Suprapubic skin (tissue), 3 donors: ENCODE measurements around the gene FAXDC2.

Source experiments
- CTCF ChIP-seq, 2 donors: fragments of 200-600 bp in 1 of 2; fragments of 450-650 bp in 1 of 2; sonication (generic) in 1 of 2; IDR thresholded peaks; one replicate each; pipeline ENCODE4 v1.5.1; 2016 to 2019; ENCODE audit warnings: antibody characterized with exemption in 2 of 2, mild to moderate bottlenecking in 1 of 2, moderate library complexity in 1 of 2
- EP300 ChIP-seq: sonication (generic); formaldehyde crosslinking; IDR thresholded peaks from one replicate; pipeline ENCODE4 v1.6.1; 2017; ENCODE audit warnings: antibody characterized with exemption
- POLR2A ChIP-seq, 2 donors: fragments of 450-650 bp; IDR thresholded peaks; one replicate each; pipeline ENCODE4 v1.6.1; 2017; ENCODE audit warnings: antibody characterized with exemption in 2 of 2, mild to moderate bottlenecking in 2 of 2, moderate library complexity in 2 of 2

- no peak for TF ChIP-seq POLR2A (IDR thresholded peaks at IDR 0.05)
- no peak for TF ChIP-seq EP300
- TF ChIP-seq CTCF (IDR thresholded peaks at IDR 0.05): no peak
Observed at GRCh38 chr5:154791535-154791934, 58.9 kb downstream of the FAXDC2 start.
